ENCODE measurements around the gene SLC30A7.

The SLC30A7 gene

DNA sequence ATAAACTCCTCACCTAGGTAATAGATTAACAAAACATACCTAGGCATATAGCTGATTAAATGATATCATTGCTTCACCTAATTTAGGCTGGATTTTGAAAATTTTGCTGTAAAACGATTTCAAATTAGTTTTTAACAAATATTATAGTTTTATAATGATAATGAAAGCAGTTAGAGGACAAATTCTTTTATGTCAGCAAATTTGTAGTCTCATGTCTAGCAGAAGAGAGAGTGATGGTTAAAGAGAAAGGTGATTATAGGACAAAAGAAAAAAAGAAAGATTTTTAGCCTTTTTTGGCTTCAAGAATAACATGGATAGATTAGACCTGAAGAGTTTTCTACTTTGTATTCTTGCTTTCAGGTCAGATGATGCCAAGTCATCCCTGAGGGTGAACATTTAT, 133.3 kb downstream of the SLC30A7 start:
- no peak for DNase-seq

DNA sequence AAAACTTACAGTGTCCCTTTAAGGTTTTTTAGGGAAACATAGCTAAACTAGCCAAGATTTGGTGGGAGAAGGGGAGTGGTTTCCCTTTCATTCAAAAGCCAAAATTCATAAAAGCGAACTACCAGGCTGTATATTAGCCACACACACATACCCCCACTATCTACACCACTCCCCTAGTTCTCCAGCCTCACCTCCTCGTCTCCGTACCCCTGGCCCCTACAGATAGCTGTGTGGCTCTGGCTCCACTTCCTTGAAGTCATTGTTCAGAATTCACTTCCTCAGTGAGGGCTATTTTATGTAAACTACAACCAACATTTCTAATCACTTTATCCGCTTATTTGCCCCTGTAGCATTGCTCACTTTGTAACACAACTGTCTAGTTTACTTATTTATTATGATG, 135.0 kb downstream of the SLC30A7 start:
- no peak for DNase-seq
